HG03565 (cell line): ENCODE data around the gene HES5.
"Not testable (repeated sequence)": the region's sequence is repeated elsewhere in the genome, so short reads cannot be mapped to it uniquely, and the experiment has no call there.

ENCODE experiments used
- ATAC-seq: cut with Tn5 transposase; IDR thresholded peaks from one replicate; pipeline ENCODE4 v1.9.1; 2021; ENCODE audit warnings: mild to moderate bottlenecking, moderate library complexity; ENCODE audit not compliant: unreplicated experiment

The HES5 gene

DNA sequence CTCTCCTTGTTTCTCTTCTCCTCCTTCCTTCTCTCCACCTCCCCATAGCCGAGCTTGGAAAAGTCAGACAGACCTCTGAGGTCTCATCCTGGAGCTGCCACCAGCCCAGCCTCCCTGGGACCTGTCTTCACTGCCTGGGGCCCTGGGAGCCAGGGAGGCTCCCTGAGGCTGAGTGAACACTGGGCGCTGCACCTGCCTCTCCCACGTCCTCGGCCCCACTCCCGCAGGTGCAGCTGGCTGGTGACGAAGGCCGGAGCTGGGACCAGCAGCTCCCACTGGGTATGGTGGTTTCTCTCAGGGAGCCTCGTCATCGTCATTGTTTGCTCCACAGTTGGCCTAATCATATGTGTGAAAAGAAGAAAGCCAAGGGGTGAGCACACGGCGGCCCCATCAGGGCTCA is 31.4 kb upstream of the HES5 start:
- no peak for ATAC-seq

DNA sequence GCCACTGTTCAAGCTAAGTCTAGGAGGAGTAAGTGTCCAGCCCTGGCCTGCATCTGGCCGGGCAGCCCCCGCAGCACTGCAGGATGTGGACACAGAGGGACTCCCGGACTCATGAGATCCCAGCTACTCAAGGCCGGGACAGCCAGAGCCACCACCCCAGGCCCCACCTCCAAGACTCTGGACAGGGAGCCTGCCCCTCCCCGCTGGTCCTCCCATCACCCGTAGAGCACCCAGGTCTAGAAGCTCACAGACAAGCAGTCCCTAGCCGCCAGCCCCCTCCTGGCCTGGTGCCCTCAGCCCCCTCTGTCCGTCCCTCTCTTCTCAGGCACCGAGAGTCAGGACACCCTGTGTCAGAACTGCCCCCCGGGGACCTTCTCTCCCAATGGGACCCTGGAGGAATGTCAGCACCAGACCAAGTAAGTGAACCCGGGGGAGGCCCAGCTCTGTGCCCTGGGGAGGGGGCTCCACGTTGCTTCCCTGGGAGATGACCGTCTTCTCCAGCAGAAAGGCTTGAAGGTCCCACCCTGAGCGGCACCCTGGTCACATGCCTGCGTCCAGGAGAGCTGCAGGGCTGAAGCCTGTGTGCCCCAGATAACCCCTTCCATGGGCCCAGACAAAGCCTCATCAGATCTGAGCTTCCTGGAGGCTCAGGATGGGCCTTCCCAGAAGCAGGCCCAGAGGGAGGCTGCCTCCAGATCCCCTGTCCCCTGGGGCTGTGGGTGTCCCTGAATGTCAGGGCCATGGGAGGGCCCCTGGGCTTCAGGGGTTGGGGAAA is 30.4 kb upstream of the HES5 start:
- no peak for ATAC-seq

DNA sequence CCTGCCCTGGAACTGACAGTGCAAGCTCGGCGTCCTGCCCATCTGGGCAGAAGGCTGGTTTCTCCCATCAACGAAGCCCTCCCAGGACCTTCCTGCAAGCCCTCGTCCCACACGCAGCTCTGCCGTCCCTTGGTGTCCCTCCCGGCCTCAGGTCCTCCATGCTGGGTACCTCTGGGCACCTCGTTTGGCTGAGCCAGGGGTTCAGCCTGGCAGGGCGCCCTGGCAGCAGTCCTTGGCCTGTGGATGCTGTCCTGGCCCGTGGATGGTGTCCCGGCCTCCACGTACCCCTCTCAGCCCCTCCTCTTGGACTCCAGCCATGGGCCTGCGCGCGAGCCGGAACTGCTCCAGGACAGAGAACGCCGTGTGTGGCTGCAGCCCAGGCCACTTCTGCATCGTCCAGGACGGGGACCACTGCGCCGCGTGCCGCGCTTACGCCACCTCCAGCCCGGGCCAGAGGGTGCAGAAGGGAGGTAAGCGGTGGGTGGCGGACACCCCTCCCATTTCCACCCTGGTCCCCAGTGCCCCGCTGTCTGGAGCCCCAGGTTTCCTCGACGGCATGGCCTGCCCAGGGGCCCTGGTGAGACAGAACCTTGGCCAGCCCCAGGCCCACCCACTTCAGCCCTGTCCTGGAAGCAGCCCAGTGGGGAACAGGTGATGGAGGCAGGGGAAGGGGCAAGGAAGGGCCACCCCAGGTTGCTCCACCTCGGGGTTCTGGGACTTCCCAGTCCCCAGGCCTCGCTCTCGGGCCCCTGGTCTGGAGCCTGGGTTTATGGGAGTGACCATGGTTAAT is 29.6 kb upstream of the HES5 start:
- no peak for ATAC-seq

DNA sequence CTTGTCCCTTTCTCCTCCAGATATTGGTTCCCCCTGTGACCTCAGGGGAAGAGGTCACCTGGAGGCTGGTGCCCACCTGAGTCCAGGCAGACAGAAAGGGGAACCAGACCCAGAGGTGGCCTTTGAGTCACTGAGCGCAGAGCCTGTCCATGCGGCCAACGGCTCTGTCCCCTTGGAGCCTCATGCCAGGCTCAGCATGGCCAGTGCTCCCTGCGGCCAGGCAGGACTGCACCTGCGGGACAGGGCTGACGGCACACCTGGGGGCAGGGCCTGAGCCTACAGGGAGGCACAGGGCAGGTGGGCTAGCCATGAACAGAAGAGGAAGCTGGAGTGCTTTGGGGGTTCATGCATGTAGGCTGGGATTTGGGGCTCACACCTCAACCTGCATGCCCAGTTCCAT is 28.8 kb upstream of the HES5 start:
- no peak for ATAC-seq

DNA sequence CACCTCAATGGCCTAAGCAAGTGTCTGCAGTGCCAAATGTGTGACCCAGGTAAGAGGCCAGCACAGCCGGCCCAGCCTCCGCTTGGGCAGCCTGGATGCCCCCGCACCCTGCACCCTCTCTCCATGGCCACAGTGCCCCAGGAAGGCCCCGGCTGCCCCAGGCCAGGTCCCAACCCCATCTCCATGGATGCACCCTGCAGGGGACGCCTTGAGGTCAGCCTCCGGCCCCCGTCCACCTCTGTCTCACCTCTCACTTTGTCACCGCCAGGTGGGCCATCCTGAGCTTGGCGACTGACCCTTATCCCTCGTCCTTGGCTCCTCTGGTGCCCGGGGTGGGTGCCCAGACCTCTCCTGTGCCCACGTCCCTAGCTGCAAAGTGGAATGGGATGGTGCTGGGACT is 28.4 kb upstream of the HES5 start:
- no peak for ATAC-seq

DNA sequence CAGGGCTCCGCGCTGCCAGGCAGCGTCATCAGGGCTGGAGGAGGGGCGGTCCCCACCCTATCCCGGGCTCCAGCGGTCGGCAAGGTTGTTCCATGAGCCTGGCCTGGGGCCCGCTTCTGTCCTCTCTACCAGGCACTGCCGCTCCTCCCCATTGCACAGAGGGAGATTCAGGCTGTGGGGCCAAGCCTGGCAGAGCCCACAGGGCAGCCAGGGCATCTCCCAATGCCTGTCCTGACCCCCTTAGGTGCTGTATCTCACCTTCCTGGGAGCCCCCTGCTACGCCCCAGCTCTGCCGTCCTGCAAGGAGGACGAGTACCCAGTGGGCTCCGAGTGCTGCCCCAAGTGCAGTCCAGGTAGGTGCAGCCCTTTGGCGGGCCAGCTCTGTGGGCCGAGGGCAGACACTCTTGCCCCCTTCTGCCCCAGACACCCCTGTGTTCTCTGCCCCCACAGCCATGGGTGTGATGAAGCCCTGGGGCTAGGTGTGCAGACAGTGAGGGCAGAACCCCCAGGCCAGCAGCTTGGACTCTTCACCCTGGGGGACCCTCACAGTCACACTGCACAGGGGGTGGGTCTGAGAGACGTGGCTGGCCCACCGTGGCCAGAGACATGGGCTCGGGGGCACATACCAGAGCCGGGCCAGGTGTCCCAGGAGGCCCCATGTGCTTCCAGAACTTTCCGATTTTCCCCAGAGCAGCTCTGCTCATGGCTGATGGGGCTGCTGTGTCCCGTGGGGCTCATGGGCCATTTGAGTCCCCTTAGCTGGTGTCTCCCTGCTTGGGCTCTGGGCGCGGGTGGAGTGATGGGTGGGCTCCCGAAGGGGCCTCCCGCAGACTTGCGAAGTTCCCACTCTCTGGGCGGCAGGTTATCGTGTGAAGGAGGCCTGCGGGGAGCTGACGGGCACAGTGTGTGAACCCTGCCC is 27.7 kb upstream of the HES5 start:
- ATAC-seq, result no peak

DNA sequence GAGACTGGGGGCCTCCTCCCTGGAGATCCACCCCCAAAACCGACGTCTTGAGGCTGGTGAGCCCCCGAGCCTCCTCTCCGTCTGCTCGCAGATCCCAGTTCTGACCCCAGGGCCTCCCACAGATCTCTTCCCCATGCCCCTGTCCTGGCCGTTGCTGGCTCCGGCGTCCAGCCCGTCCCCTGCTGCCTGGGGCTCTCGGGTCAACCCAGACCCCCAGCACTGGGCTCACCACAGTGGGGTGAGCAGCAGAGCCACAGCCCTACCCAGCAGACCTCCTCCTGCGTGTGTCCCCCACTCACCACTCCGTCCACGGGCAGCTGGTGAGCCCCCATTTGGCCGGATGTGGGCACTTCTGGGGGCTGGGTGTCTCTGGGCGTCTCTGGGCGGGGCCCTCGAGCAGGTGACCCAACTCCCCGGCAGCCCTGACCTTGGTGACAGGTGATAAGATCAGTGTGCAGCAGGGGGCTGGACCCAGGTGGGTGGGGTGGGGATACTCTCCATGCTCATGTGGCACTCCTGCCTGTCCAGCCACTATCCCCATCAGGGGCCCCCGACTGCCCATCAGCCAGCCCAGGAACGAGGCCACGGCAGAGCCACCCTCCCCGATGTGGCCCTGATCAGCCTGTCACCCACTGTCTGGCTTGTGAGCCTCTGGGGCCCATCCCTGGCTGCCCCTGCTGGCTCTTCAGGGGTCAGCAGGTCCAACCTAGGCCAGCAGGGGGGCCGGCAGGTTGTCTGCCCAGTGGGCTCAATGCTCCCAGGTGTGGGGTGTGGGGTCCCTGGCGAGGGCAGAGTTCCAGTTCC is 26.8 kb upstream of the HES5 start:
- no peak for ATAC-seq

DNA sequence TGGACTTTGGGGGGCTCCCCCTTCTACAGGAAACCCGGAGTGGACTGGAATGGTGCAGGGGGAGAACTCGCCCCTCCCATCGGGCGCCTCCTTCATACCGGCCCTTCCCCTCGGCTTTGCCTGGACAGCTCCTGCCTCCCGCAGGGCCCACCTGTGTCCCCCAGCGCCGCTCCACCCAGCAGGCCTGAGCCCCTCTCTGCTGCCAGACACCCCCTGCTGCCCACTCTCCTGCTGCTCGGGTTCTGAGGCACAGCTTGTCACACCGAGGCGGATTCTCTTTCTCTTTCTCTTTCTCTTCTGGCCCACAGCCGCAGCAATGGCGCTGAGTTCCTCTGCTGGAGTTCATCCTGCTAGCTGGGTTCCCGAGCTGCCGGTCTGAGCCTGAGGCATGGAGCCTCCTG is 26.2 kb upstream of the HES5 start, which contains the start of gene TNFRSF14:
TNFRSF14 (plus strand) TSS at position 95 of the 401 bp plus-strand sequence; CDS start at position 389, 294 bp downstream.
- no peak for ATAC-seq

DNA sequence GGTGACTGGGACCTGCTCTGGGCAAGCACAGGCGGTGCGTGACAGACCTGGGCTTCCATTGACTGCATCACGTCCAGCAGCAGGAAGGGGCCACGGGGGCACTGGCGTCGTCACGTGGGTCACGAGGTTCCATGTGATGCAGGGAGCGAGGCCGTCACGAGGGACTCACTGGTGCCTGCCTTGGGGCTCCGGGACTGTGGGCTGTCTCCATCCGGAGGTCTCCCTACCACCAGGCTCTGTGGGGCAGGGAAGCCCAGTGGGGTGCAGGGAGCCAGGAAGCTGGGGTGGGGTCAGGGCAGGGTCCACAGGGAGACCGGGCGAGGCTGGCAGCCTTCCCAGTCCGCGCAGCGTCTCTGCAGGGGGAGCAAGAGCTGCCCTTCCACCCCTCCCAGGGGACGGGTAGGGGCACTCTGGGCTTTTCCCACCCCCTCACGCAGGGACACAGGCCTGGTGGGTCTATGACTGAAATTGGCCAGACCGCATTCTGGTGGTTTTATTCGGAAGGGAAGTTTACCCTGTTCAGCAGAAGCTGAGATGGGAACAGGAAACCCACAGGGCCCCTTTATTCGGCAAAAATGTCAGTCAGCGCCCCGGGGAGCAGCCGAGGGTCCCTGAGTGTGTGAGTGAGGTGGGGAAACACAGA is 25.7 kb upstream of the HES5 start:
- ATAC-seq, result no peak

DNA sequence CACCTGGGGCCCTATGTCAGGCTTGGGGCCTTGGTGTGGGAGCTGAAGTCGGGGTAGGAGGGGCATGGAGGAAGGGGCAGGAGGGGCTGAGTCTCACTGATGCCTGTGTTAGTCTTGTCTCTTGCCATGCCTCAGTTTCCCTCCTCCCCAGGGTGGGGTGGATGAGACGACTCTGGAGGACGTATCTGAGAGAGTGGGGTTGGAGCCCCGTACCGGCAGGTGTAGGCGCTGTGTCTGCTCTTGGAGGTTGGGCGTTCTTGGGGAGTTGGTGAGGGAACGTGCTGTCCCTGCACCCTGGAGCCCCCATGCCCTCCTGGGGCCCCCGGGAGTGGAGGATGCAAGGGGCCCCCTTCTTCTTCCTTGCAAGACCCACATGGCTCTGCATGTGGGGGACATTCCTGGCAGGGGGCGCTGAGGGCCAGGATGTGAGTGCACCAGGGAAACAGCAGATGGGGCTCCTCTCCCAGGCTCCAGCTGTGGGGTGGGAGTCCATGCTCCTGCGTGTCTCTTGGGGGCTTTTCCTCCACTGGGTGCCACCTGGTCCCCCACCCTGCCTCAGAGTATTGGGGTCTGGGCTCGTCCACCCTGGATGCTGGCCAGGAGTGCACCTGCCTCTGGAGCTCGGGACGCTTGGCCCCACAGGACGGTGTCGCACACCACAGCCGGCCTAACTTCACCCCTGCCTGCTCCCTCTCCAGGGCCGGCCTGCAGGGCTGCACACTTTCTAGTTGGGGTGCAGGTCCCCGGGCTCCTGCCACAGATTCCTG is 24.7 kb upstream of the HES5 start:
- no peak for ATAC-seq

DNA sequence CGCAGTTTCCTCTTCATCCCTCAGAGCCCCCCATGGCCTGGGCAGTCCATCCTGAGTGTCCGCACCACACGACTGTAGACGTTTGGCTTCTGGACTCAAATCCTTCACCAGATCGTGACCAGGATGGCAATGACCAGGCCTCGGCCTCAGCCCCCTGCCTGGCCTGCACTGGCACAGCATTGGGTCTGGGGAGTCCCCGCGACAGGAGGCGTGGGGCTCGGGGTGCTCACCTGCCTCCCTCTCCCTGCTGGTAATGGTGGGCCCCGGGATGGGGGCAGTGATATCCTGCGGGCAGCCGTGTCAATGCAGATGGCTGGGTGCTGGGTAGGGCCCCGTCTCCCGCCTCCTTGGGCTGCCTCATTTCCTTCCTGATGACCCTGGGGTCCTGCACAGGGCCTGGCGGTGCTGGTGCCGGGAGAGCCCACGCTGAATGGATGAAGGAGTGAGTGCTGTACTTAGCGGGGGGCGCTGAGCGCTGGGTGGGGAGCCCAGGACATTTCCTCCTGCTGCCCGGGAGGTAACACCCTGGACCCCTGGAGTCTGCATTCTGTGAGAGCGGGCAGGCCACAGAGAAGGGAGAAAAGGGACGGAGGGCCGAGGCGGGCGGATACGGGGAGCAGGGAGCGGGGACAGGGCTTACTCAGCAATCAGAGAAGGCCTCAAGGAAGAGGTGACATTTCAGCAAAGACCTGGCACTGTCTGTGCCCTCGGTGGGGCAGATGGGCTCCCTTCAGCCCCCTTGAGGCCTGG is 24.0 kb upstream of the HES5 start:
- ATAC-seq, result no peak

DNA sequence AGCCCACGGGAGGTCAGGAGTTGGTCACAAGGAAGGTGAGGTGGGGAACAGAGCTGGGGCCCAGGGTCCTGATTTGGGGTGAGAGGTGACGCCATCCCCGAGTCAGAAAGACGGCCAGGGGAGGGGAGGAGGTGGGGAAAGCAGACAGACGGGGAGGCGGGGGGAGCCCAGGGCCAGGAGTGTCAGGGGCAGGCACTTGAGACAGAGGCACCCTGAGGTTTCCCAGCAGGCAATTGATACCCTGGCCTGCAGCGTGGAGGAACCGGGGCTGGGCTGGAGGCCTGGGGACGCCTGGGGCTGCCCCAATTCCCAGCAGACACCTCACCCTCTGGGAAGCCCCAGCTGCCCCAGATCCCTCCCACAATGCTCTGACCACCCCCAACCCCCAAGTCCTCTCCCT is 23.0 kb upstream of the HES5 start:
- not testable (repeated sequence) for ATAC-seq

DNA sequence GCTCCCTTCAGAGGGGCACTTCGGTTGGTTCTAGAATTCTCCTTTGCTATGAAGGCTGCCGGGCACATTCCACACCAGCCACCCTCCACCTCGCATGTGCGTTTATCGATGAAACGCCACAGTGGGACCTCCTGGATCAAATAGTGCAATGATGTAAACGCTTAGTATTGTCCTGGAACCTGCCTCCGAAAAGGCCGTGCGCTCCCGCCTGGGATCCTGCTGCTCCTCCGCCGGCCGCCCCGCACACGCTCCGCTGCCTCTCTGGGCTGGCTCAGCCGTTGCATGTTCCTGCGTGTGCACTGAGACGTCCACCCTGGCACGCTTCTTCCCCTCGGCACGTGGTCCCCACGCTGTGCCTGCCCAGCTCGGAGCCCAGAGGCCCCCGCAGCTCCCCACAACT is 22.1 kb upstream of the HES5 start:
- ATAC-seq, result no peak

DNA sequence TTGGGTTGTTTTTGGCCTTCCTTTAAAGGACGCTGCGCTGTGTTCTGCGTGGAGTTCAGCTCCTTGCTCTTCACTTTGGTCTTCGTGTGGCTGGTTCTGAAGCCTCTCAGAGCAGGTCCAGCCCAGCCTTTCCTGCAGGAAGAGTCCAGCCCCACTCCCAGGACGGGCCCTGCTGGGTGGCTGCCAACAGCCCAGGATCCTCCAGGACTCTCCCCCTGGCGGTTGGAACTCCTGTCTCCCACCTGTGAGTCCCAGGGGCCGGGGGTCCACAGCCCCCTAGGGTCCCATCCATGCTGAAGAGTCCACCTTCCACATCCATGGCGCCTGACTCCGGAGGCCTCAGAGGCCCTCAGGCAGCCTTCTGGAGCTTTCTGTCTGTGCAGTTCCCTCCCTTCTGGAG is 21.5 kb upstream of the HES5 start:
- not testable (repeated sequence) for ATAC-seq

DNA sequence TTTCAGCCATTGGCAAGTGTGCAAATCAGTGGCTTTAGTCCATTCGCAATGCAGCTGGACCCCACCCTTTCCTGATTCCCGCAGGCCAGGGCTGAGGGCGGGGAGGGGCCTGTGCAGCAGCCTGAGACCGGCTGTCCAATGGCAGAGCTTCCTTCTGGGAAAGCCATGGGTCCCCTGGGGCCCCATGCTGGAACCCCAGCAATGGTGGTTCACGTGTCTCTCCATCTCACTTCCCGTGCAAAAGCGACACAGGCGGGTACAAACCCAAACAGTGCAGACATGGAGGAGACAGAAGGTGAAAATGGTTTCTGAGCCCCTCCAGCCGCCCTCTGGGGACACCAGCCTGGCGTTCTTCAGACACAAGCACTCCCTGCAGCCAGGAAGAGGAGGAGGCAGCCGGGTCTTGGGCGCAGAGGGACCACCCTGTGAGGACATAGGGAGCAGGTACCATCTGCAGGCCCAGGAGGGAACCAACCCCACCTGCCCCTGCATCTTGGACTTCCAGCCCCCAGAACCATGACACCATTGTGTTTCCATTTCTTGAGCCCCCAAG is 20.3 kb upstream of the HES5 start:
- not testable (repeated sequence) for ATAC-seq

DNA sequence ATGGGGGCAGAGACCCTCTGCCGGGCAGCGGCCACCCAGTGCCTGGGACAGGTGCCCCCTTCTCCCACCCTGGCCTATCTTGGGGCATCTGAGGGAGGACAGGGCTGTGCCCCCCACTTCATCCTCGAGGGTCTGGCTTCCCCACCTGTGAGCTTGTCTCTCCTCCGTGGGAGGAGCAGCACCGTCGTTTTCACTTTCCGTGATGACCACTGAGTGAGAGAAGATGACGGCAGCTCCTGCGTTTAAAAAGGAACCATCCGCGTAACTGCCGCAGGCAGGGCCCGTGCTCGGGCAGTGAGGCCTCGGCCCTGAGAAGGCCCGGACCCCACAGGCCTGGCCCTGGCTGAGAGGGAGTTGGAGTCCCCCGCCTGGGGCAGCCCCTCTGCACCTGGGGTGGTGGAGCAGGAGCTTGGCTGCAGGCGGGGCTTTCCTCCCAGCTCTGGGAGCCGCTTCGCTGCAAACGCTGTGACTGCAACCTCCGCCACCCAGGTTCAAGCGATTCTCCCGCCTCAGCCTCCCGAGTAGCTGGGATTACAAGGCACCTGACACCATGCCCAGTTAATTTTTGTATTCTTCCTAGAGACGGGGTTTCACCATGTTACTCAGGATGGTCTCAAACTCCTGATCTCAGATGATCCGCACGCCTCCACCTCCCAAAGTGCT is 19.4 kb upstream of the HES5 start:
- not testable (repeated sequence) for ATAC-seq

DNA sequence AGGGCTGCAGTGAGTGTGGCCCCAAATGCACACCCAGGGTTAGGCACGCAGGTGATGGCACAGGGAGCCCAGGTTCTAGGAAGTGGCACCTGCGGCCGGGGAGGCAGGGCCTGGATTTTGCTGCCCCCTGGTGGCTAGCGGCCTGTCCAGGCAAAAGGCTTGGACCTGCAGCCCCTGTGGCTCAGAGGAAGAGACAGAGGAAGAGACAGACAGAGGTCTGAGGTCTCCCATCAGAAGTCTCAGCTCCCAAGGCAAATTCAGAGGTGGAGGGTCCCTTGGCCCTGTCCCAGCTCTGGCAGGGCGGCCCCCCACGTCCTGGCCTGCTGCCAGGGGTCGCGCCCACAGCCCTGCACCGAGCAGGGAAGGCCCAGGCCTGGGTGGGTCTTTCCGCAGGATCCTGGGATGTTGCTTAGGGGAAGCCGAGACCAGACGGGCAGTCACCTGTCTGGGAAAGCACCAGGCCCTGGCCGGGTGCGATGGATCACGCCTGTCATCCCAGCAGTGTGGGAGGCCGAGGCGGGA is 18.1 kb upstream of the HES5 start:
- no peak for ATAC-seq
